PC-9 (cell line): ENCODE measurements around the gene NFATC1. TPM values are rescaled to one million over a fixed set of nuclear protein-coding genes. Genes with fewer than 3 reads are reported as not detected.

Experiments
- BruUV-seq: library from RNA; stranded (reverse); fragments of 400-500 nt; replicated peaks from 2 replicates; lab custom pipeline; 2021; lab: Mats Ljungman, UMichigan
- CTCF ChIA-PET: fragments of 300-600 bp; sonication (Branson Sonifier 250); formaldehyde crosslinking; loops from one replicate; lab custom pipeline; 2022; ENCODE audit warnings: antibody characterized with exemption; lab: Charles Lee
- POLR2A ChIA-PET: fragments of 300-600 bp; sonication (Branson Sonifier 250); formaldehyde crosslinking; loops from one replicate; lab custom pipeline; 2022; ENCODE audit warnings: antibody characterized with exemption; ENCODE audit not compliant: unreplicated experiment; lab: Charles Lee
- DNase-seq, 2 experiments: peaks; one replicate each; pipeline versions ENCODE4 v3.0.0 to v3.0.0-alpha.2; 2015 to 2022; ENCODE audit warnings: mixed read lengths in 1 of 2
- H2AFZ ChIP-seq: fragments of 200-600 bp; sonication (generic); 2 replicates; pipeline ENCODE4 v1.8.1; 2017; ENCODE audit warnings: antibody characterized with exemption
- H3F3A ChIP-seq: fragments of 200-600 bp; sonication (generic); 2 replicates; pipeline ENCODE4 v1.8.1; 2017; ENCODE audit warnings: antibody characterized with exemption, mild to moderate bottlenecking, low read depth; ENCODE audit not compliant: insufficient read depth
- H3K27ac ChIP-seq: fragments of 200-600 bp; sonication (generic); 2 replicates; pipeline ENCODE4 v1.6.1; 2016; ENCODE audit warnings: mixed run types
- H3K27me3 ChIP-seq: fragments of 200-600 bp; sonication (generic); 2 replicates; pipeline ENCODE4 v1.6.1; 2016; ENCODE audit warnings: low read depth, mixed run types; ENCODE audit not compliant: insufficient read depth
- H3K36me3 ChIP-seq: fragments of 200-600 bp; sonication (generic); 2 replicates; pipeline ENCODE4 v1.6.1; 2016; ENCODE audit warnings: low read depth, mixed run types
- H3K4me1 ChIP-seq: fragments of 200-600 bp; sonication (generic); replicated peaks from 2 replicates; pipeline ENCODE4 v1.6.1; 2016; ENCODE audit warnings: mixed run types; ENCODE audit not compliant: insufficient read depth
- H3K4me2 ChIP-seq: fragments of 200-600 bp; sonication (generic); 2 replicates; pipeline ENCODE4 v1.6.1; 2017; ENCODE audit warnings: mixed run types
- H3K4me3 ChIP-seq: fragments of 200-600 bp; sonication (generic); 2 replicates; pipeline ENCODE4 v1.6.1; 2016; ENCODE audit warnings: mixed run types
- H3K79me2 ChIP-seq: fragments of 200-600 bp; sonication (generic); 2 replicates; pipeline ENCODE4 v1.6.1; 2017; ENCODE audit warnings: low read depth, mixed run types
- H3K9me2 ChIP-seq: fragments of 200-600 bp; sonication (generic); 2 replicates; pipeline ENCODE4 v1.8.1; 2017; ENCODE audit warnings: mild to moderate bottlenecking; ENCODE audit not compliant: insufficient read depth
- H3K9me3 ChIP-seq: fragments of 200-600 bp; sonication (generic); 2 replicates; pipeline ENCODE4 v1.8.1; 2016; ENCODE audit warnings: low read depth; ENCODE audit not compliant: insufficient read depth
- H4K20me1 ChIP-seq: fragments of 200-600 bp; sonication (generic); 2 replicates; pipeline ENCODE4 v1.8.1; 2017; ENCODE audit not compliant: insufficient read depth
- EZH2 ChIP-seq: fragments of 200-600 bp; sonication (generic); IDR thresholded peaks from 2 replicates; pipeline ENCODE4 v1.8.0; 2017; ENCODE audit warnings: antibody characterized with exemption, low read depth
- intact Hi-C: fragments of 100-400 bp; cut with micrococcal nuclease; formaldehyde crosslinking; loops from one replicate; pipeline ENCODE4 v1.10.0; 2022; ENCODE audit not compliant: unreplicated experiment
- total RNA-seq: library from RNA; stranded (reverse); gene quantifications from 2 replicates; pipeline ENCODE4 v1.2.3, GENCODE V29; 2021
- TF ChIP-seq, protein P1 (sequence below): fragments of 200-600 bp; sonication (generic); conservative IDR thresholded peaks from 2 replicates; pipeline ENCODE4 v1.6.1; 2017; ENCODE audit warnings: mixed run types, antibody characterized with exemption, mild to moderate bottlenecking, moderate library complexity

The NFATC1 gene
- total RNA-seq, 1 experiment from 2014 or later = 2.6 TPM

GRCh38 chr18:79406708-79407107, 11.0 kb downstream of the NFATC1 start:
- CTCF ChIA-PET = no interaction called here
- Histone ChIP-seq H3K27me3 (no peaks in the 10 kb centered on the region), H2AFZ (no peak overlapping the region), H3K4me1 (peaks cover 10% of the 10 kb centered on the region), H3K4me3 (no peak overlapping the region), H3K4me2 (no peak overlapping the region), H3K27ac (no peak overlapping the region), H3K9me2 (no peaks in the 10 kb centered on the region), H3K9me3 (no peaks in the 10 kb centered on the region), H4K20me1 (no peaks in the 10 kb centered on the region), H3F3A (no peaks in the 10 kb centered on the region), H3K79me2 (no peaks in the 10 kb centered on the region), H3K36me3 (no peaks in the 10 kb centered on the region)
- TF ChIP-seq, protein P1, sequence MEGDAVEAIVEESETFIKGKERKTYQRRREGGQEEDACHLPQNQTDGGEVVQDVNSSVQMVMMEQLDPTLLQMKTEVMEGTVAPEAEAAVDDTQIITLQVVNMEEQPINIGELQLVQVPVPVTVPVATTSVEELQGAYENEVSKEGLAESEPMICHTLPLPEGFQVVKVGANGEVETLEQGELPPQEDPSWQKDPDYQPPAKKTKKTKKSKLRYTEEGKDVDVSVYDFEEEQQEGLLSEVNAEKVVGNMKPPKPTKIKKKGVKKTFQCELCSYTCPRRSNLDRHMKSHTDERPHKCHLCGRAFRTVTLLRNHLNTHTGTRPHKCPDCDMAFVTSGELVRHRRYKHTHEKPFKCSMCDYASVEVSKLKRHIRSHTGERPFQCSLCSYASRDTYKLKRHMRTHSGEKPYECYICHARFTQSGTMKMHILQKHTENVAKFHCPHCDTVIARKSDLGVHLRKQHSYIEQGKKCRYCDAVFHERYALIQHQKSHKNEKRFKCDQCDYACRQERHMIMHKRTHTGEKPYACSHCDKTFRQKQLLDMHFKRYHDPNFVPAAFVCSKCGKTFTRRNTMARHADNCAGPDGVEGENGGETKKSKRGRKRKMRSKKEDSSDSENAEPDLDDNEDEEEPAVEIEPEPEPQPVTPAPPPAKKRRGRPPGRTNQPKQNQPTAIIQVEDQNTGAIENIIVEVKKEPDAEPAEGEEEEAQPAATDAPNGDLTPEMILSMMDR = no peak
- TF ChIP-seq EZH2 = no peak
- no peak for DNase-seq
- POLR2A ChIA-PET = no interaction called here
- BruUV-seq = no TSS peak
- intact Hi-C loops = no loop called here

GRCh38 chr18:79409313-79409712, 13.6 kb downstream of the NFATC1 start:
- H4K20me1 ChIP-seq = no peaks in the 10 kb centered on the region
- no TSS peak for BruUV-seq

DNA sequence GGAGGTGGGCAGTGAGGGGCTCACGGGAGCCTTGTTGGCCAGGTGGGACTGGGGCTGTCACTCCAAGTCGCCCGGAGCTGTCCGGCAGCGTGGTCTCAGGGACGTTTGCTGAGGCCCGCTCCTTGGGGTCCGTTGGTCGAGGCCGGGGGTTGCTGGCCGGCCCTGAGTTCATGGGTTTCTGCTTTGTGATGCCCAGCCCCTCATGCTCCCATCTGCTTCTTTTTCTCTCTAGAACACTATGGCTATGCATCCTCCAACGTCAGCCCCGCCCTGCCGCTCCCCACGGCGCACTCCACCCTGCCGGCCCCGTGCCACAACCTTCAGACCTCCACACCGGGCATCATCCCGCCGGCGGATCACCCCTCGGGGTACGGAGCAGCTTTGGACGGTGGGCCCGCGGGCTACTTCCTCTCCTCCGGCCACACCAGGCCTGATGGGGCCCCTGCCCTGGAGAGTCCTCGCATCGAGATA, 14.5 kb downstream of the NFATC1 start:
- Histone ChIP-seq H2AFZ (no peak overlapping the region), H3F3A (no peaks in the 10 kb centered on the region), H3K79me2 (no peaks in the 10 kb centered on the region), H3K4me1 (no peaks in the 10 kb centered on the region), H3K9me2 (no peaks in the 10 kb centered on the region), H3K4me2 (no peak overlapping the region), H3K27ac (no peak overlapping the region), H3K27me3 (no peaks in the 10 kb centered on the region), H3K36me3 (no peaks in the 10 kb centered on the region), H3K4me3 (no peak overlapping the region), H3K9me3 (no peaks in the 10 kb centered on the region), H4K20me1 (no peaks in the 10 kb centered on the region)
- DNase-seq = no peak
- TF ChIP-seq, protein P1 = no peak
- no peak for TF ChIP-seq EZH2
- no TSS peak for BruUV-seq
- intact Hi-C loops = no loop called here
- POLR2A ChIA-PET = no interaction called here
- CTCF ChIA-PET = no interaction called here

More at GRCh38 chr18:79409313-79409712, 13.6 kb downstream of the NFATC1 start:
- H3K36me3 ChIP-seq = no peaks in the 10 kb centered on the region
- H3K79me2 ChIP-seq = no peaks in the 10 kb centered on the region
- H3K27ac ChIP-seq = no peak overlapping the region
- H3K4me3 ChIP-seq = no peak overlapping the region
- H3K9me2 ChIP-seq = no peaks in the 10 kb centered on the region
- CTCF ChIA-PET = no interaction called here
- no peaks in the 10 kb centered on the region for H3F3A ChIP-seq
- H2AFZ ChIP-seq = no peak overlapping the region
- POLR2A ChIA-PET = no interaction called here
- no peaks in the 10 kb centered on the region for H3K4me1 ChIP-seq
- intact Hi-C loops = no loop called here
- TF ChIP-seq EZH2 = no peak
- TF ChIP-seq, protein P1 = no peak
- no peak for DNase-seq
- no peaks in the 10 kb centered on the region for H3K27me3 ChIP-seq
- no peak overlapping the region for H3K4me2 ChIP-seq
- H3K9me3 ChIP-seq = no peaks in the 10 kb centered on the region
